ENCODE results near the gene KCNQ2. TPM values are rescaled to one million over a fixed set of nuclear protein-coding genes. Genes with fewer than 3 reads are reported as not detected.

Gene KCNQ2
- total RNA-seq, 1 experiment from 2014 or later = 6.2 TPM

- in situ Hi-C loops (cut with HindIII; ENCODE audit: low pct_unique_long_range_greater_than_20kb, low sequenced_read_pairs) = no loop called here
- DNase-seq (ENCODE audit: low read depth, low spot score) = no peak
Measured at GRCh38 chr20:63433756-63434531, 38.5 kb downstream of the KCNQ2 start.

- in situ Hi-C loops (cut with HindIII; ENCODE audit: low pct_unique_long_range_greater_than_20kb, low sequenced_read_pairs) = no loop called here
- no peak for DNase-seq (ENCODE audit: low read depth, low spot score)
Measured at GRCh38 chr20:63433351-63433750, 39.1 kb downstream of the KCNQ2 start.

- peak; percentile 42 for DNase-seq (ENCODE audit: low read depth, low spot score)
- in situ Hi-C loops (cut with HindIII; ENCODE audit: low pct_unique_long_range_greater_than_20kb, low sequenced_read_pairs) = no loop called here
Measured at GRCh38 chr20:63432577-63433325, 39.7 kb downstream of the KCNQ2 start.

GRCh38 chr20:63431944-63432343 is 40.5 kb downstream of the KCNQ2 start:
- in situ Hi-C loops (cut with HindIII; ENCODE audit: low pct_unique_long_range_greater_than_20kb, low sequenced_read_pairs) = no loop called here
- peak; percentile 44 for DNase-seq (ENCODE audit: low read depth, low spot score)

GRCh38 chr20:63430891-63431290 is 41.6 kb downstream of the KCNQ2 start:
- DNase-seq (ENCODE audit: low read depth, low spot score) = no peak
- in situ Hi-C loops (cut with HindIII; ENCODE audit: low pct_unique_long_range_greater_than_20kb, low sequenced_read_pairs) = no loop called here

GRCh38 chr20:63429992-63430391 is 42.5 kb downstream of the KCNQ2 start:
- DNase-seq (ENCODE audit: low read depth, low spot score) = no peak
- in situ Hi-C loops (cut with HindIII; ENCODE audit: low pct_unique_long_range_greater_than_20kb, low sequenced_read_pairs) = no loop called here

- in situ Hi-C loops (cut with HindIII; ENCODE audit: low pct_unique_long_range_greater_than_20kb, low sequenced_read_pairs) = no loop called here
Measured at GRCh38 chr20:63428906-63429575, 43.4 kb downstream of the KCNQ2 start.

GRCh38 chr20:63427724-63428330 is 44.6 kb downstream of the KCNQ2 start:
- no peak for DNase-seq (ENCODE audit: low read depth, low spot score)
- in situ Hi-C loops (cut with HindIII; ENCODE audit: low pct_unique_long_range_greater_than_20kb, low sequenced_read_pairs) = no loop called here

More at GRCh38 chr20:63428906-63429575, 43.4 kb downstream of the KCNQ2 start:
- DNase-seq (ENCODE audit: low read depth, low spot score) = no peak

GRCh38 chr20:63427206-63427605 is 45.2 kb downstream of the KCNQ2 start:
- in situ Hi-C loops (cut with HindIII; ENCODE audit: low pct_unique_long_range_greater_than_20kb, low sequenced_read_pairs) = no loop called here
- no peak for DNase-seq (ENCODE audit: low read depth, low spot score)

GRCh38 chr20:63425846-63426485 is 46.5 kb downstream of the KCNQ2 start:
- no peak for DNase-seq (ENCODE audit: low read depth, low spot score)
- in situ Hi-C loops (cut with HindIII; ENCODE audit: low pct_unique_long_range_greater_than_20kb, low sequenced_read_pairs) = no loop called here

- in situ Hi-C loops (cut with HindIII; ENCODE audit: low pct_unique_long_range_greater_than_20kb, low sequenced_read_pairs) = no loop called here
- DNase-seq (ENCODE audit: low read depth, low spot score) = no peak
Measured at GRCh38 chr20:63424613-63425012, 47.8 kb downstream of the KCNQ2 start.

GRCh38 chr20:63423751-63424150 is 48.7 kb downstream of the KCNQ2 start:
- no peak for DNase-seq (ENCODE audit: low read depth, low spot score)
- in situ Hi-C loops (cut with HindIII; ENCODE audit: low pct_unique_long_range_greater_than_20kb, low sequenced_read_pairs) = no loop called here

- in situ Hi-C loops (cut with HindIII; ENCODE audit: low pct_unique_long_range_greater_than_20kb, low sequenced_read_pairs) = no loop called here
- no peak for DNase-seq (ENCODE audit: low read depth, low spot score)
Measured at GRCh38 chr20:63422653-63423052, 49.8 kb downstream of the KCNQ2 start.

- in situ Hi-C loops (cut with HindIII; ENCODE audit: low pct_unique_long_range_greater_than_20kb, low sequenced_read_pairs) = no loop called here
- DNase-seq (ENCODE audit: low read depth, low spot score) = no peak
Measured at GRCh38 chr20:63421913-63422312, 50.5 kb downstream of the KCNQ2 start.

GRCh38 chr20:63421094-63421692 is 51.3 kb downstream of the KCNQ2 start:
- in situ Hi-C loops (cut with HindIII; ENCODE audit: low pct_unique_long_range_greater_than_20kb, low sequenced_read_pairs) = no loop called here
- no peak for DNase-seq (ENCODE audit: low read depth, low spot score)

GRCh38 chr20:63420359-63421093 is 51.9 kb downstream of the KCNQ2 start:
- in situ Hi-C loops (cut with HindIII; ENCODE audit: low pct_unique_long_range_greater_than_20kb, low sequenced_read_pairs) = no loop called here
- no peak for DNase-seq (ENCODE audit: low read depth, low spot score)

- no peak for DNase-seq (ENCODE audit: low read depth, low spot score)
- in situ Hi-C loops (cut with HindIII; ENCODE audit: low pct_unique_long_range_greater_than_20kb, low sequenced_read_pairs) = no loop called here
Measured at GRCh38 chr20:63419299-63419698, 53.2 kb downstream of the KCNQ2 start.
